Osteocyte (in vitro differentiated cells): ENCODE data around the gene SLC25A24. TPM values are rescaled to one million over a fixed set of nuclear protein-coding genes. Genes with fewer than 3 reads are reported as not detected.
A peak's percentile ranks its signal among the peaks of the same experiment; 100 is the strongest.

ENCODE experiments used
- DNase-seq: peaks from one replicate; pipeline ENCODE4 v3.0.0; 2021; ENCODE audit warnings: mixed read lengths; ENCODE audit not compliant: unreplicated experiment; ENCODE audit errors: extremely low spot score
- H3K27ac Mint-ChIP-seq: one replicate; pipeline ENCODE4 v1.8.0; 2021; ENCODE audit warnings: mild to moderate bottlenecking, mixed read lengths; ENCODE audit not compliant: unreplicated experiment
- H3K27me3 Mint-ChIP-seq: one replicate; pipeline ENCODE4 v1.8.0; 2021; ENCODE audit warnings: mixed read lengths; ENCODE audit not compliant: unreplicated experiment
- H3K36me3 Mint-ChIP-seq: one replicate; pipeline ENCODE4 v1.8.0; 2021; ENCODE audit warnings: mixed read lengths; ENCODE audit not compliant: unreplicated experiment
- H3K4me1 Mint-ChIP-seq: one replicate; pipeline ENCODE4 v1.8.0; 2021; ENCODE audit warnings: mixed read lengths; ENCODE audit not compliant: unreplicated experiment
- H3K4me3 Mint-ChIP-seq: one replicate; pipeline ENCODE4 v1.8.0; 2021; ENCODE audit warnings: mild to moderate bottlenecking, moderate library complexity, mixed read lengths; ENCODE audit not compliant: unreplicated experiment
- H3K9me3 Mint-ChIP-seq: one replicate; pipeline ENCODE4 v1.8.0; 2021; ENCODE audit warnings: mixed read lengths; ENCODE audit not compliant: unreplicated experiment
- CTCF ChIP-seq: fragments of 200-600 bp; sonication (generic); IDR thresholded peaks from 2 replicates; pipeline ENCODE4 v1.5.0; 2021; ENCODE audit warnings: antibody characterized with exemption, mild to moderate bottlenecking, moderate library complexity
- total RNA-seq: library from RNA; stranded (reverse); gene quantifications from 2 replicates; pipeline ENCODE4 v1.2.1, GENCODE V29; 2021

Gene SLC25A24
- total RNA-seq, 1 donor from 2014 or later, result 41.3 TPM

GRCh38 chr1:108130794-108131193 is 69.3 kb downstream of the SLC25A24 start:
- H3K4me3 Mint-ChIP-seq, result no peak overlapping the region
- H3K4me1 Mint-ChIP-seq, result peaks cover 2% of the 10 kb centered on the region
- no peaks in the 10 kb centered on the region for H3K9me3 Mint-ChIP-seq
- H3K36me3 Mint-ChIP-seq, result peaks cover 32% of the 10 kb centered on the region
- H3K27ac Mint-ChIP-seq, result no peak overlapping the region
- DNase-seq, result no peak
- no peak for TF ChIP-seq CTCF
- H3K27me3 Mint-ChIP-seq, result no peaks in the 10 kb centered on the region

GRCh38 chr1:108129999-108130398 is 70.1 kb downstream of the SLC25A24 start:
- H3K36me3 Mint-ChIP-seq, result peaks cover 30% of the 10 kb centered on the region
- H3K9me3 Mint-ChIP-seq, result no peaks in the 10 kb centered on the region
- H3K27me3 Mint-ChIP-seq, result no peaks in the 10 kb centered on the region
- no peak overlapping the region for H3K27ac Mint-ChIP-seq
- TF ChIP-seq CTCF, result no peak
- no peak overlapping the region for H3K4me3 Mint-ChIP-seq
- DNase-seq, result no peak
- H3K4me1 Mint-ChIP-seq, result peaks cover 4% of the 10 kb centered on the region

GRCh38 chr1:108125312-108126138 is 74.6 kb downstream of the SLC25A24 start:
- Mint-ChIP-seq H3K27ac (no peak overlapping the region), H3K36me3 (no peaks in the 10 kb centered on the region), H3K4me3 (no peak overlapping the region), H3K27me3 (peaks cover 3% of the 10 kb centered on the region), H3K4me1 (peaks cover 4% of the 10 kb centered on the region), H3K9me3 (no peaks in the 10 kb centered on the region)
- no peak for DNase-seq
- peak; percentile 94 for TF ChIP-seq CTCF

- Mint-ChIP-seq H3K27ac (no peak overlapping the region), H3K4me1 (peaks cover 4% of the 10 kb centered on the region), H3K9me3 (no peaks in the 10 kb centered on the region), H3K4me3 (no peak overlapping the region), H3K36me3 (no peaks in the 10 kb centered on the region), H3K27me3 (peaks cover 11% of the 10 kb centered on the region)
- DNase-seq, result no peak
- TF ChIP-seq CTCF, result no peak
Measured at GRCh38 chr1:108124622-108125311, 75.4 kb downstream of the SLC25A24 start.

- no peaks in the 10 kb centered on the region for H3K9me3 Mint-ChIP-seq
- no peak for DNase-seq
- no peak overlapping the region for H3K27ac Mint-ChIP-seq
- no peak for TF ChIP-seq CTCF
- no peak overlapping the region for H3K4me3 Mint-ChIP-seq
- H3K36me3 Mint-ChIP-seq, result no peaks in the 10 kb centered on the region
- H3K4me1 Mint-ChIP-seq, result peaks cover 4% of the 10 kb centered on the region
- peaks cover 17% of the 10 kb centered on the region for H3K27me3 Mint-ChIP-seq
Measured at GRCh38 chr1:108124023-108124422, 76.1 kb downstream of the SLC25A24 start.
